ENCODE data around the gene NOSIP.

- TF ChIP-seq TAF1 (IDR thresholded peaks at IDR 0.05; ENCODE audit: borderline replicate concordance, insufficient read depth, low read length) = no peak
- no peak for TF ChIP-seq POLR2AphosphoS5 (IDR thresholded peaks at IDR 0.05; ENCODE audit: low read depth, low read length)
Observed at GRCh38 chr19:49549045-49549444, 31.3 kb downstream of the NOSIP start.
